Measurements from ENCODE around the gene C6orf62. TPM values are rescaled to one million over a fixed set of nuclear protein-coding genes. Genes with fewer than 3 reads are reported as not detected.
"Not testable (repeated sequence)": the region's sequence is repeated elsewhere in the genome, so short reads cannot be mapped to it uniquely, and the experiment has no call there.

The C6orf62 gene
- total and polyA plus RNA-seq, 4 donors, result 29.6 to 58.6 (median 49.4) TPM

DNA sequence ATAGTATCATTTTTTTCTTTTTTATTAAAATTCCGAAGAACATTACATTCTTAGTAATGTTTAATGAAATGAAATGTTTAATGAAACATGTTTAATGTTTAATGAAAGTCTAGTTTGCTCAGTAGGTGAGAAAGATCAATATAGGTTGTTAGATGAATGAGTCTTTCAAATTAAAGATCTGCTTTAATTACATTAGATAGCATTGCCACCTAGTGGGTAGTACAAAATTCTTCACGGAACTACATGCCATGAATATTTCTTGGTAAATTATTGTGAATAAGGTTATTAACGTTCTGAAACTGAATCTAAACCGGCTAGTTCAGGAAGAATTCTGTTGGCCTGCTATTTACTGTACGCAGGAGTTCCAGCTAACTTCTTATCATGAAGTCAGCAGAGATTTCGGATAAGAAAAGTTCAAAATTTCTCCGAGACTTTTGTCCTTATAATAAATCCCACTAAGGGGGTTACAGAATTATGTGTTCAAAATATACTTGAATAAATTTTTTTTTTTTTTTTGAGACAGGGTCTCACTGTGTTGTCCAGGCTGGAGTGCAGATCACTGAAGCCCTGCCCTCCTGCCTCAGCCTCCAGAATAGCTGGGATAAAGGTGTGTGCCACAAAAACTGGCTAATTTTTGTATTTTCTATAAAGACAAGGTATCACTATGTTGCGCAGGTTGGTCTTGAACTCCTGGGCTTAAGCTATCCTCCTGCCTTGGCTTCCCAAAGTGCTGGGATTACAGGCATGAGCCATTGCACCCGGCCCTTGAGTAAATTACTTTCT is 47.9 kb upstream of the C6orf62 start:
- Histone ChIP-seq H3K9ac (ENCODE audit: low read depth in 1 of 2, low read length in 2 of 2) (no peak overlapping the region), H3K27ac (ENCODE audit: low read depth in 1 of 2, low read length in 2 of 2) (no peak overlapping the region), H3K4me1 (ENCODE audit: control insufficient read depth in 4 of 4, insufficient read depth in 4 of 4, low read length in 3 of 4) (peaks cover 0 to 5% (median 1%) of the 10 kb centered on the region in 4 donors), H3K9me3 (ENCODE audit: control insufficient read depth in 4 of 4, low read length in 3 of 4) (no peaks in the 10 kb centered on the region), H3K36me3 (ENCODE audit: control insufficient read depth in 4 of 4, insufficient read depth in 3 of 4, low read depth in 1 of 4, low read length in 3 of 4) (no peaks in the 10 kb centered on the region), H3K4me3 (ENCODE audit: low read depth in 1 of 3, low read length in 3 of 3) (no peak overlapping the region), H3K27me3 (ENCODE audit: control insufficient read depth in 4 of 4, insufficient read depth in 4 of 4, low read length in 3 of 4) (no peaks in the 10 kb centered on the region)
- TF ChIP-seq, protein P1, sequence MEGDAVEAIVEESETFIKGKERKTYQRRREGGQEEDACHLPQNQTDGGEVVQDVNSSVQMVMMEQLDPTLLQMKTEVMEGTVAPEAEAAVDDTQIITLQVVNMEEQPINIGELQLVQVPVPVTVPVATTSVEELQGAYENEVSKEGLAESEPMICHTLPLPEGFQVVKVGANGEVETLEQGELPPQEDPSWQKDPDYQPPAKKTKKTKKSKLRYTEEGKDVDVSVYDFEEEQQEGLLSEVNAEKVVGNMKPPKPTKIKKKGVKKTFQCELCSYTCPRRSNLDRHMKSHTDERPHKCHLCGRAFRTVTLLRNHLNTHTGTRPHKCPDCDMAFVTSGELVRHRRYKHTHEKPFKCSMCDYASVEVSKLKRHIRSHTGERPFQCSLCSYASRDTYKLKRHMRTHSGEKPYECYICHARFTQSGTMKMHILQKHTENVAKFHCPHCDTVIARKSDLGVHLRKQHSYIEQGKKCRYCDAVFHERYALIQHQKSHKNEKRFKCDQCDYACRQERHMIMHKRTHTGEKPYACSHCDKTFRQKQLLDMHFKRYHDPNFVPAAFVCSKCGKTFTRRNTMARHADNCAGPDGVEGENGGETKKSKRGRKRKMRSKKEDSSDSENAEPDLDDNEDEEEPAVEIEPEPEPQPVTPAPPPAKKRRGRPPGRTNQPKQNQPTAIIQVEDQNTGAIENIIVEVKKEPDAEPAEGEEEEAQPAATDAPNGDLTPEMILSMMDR (IDR thresholded peaks at IDR 0.05; ENCODE audit: low read depth, low read length, missing input control), result peak; percentile 52
- TF ChIP-seq HNF4A (conservative IDR thresholded peaks at IDR 0.05) (no peak), RAD21 (IDR thresholded peaks at IDR 0.05) (peak; percentile 81 to 82), FOXA2 (IDR thresholded peaks at IDR 0.05) (no peak)
- WGBS, result 40% methylated on average over 9 of the region's 9 CpGs
- no peak for DNase-seq (ENCODE audit: low spot score)

DNA sequence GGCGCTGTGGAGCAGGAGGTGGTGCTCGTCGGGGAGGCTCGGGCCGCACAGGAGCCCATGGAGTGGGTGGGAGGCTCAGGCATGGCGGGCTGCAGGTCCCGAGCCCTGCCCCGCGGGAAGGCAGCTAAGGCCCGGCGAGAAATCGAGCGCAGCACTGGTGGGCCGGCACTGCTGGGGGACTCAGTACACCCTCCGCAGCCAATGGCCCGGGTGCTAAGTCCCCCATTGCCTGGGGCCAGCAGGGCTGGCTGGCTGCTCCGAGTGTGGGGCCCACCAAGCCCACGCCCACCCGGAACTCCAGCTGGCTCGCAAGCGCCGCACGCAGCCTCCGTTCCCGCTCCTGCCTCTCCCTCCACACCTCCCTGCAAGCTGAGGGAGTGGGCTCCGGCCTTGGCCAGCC is 47.0 kb upstream of the C6orf62 start:
- not testable (repeated sequence) for DNase-seq (ENCODE audit: low spot score)

DNA sequence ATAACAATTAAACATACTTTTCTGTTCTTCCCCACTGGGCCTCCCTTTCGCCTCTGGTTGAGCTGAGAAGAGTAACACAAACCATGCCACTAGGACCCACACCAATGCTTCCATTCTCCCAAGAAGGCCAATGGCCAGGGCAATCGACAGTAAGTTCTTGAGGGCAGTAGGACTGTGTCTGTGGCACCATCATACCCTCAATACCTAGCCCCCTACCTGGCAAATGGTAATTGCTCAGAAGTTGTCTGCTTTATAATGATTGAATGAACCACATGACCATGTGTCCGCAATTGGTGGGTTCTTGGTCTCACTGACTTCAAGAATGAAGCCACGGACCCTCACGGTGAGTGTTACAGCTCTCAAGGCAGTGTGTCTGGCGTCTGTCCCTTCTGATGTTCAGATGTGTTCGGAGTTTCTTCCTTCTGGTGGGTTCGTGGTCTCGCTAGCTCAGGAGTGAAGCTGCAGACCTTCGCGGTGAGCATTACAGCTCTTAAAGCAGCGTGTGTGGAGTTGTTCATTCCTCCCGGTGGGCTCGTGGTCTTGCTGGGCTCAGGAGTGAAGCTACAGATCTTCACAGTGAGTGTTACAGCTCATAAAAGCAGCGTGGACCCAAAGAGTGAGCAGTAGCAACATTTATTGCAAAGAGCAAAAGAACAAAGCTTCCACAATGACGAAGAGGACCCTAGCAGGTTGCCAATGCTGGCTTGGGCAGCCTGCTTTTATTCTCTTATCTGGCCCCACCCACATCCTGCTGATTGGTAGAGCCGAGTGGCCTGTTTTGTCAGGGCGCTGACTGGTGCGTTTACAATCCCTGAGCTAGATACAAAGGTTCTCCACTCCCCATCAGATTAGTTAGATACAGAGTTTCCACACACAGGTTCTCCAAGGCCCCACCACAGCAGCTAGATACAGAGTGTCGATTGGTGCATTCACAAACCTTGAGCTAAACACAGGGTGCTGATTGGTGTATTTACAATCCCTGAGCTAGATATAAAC is 46.2 kb upstream of the C6orf62 start:
- not testable (repeated sequence) for DNase-seq (ENCODE audit: low spot score); H3K36me3 ChIP-seq (ENCODE audit: control insufficient read depth in 4 of 4, insufficient read depth in 3 of 4, low read depth in 1 of 4, low read length in 3 of 4); H3K9me3 ChIP-seq (ENCODE audit: control insufficient read depth in 4 of 4, low read length in 3 of 4); H3K4me3 ChIP-seq (ENCODE audit: low read depth in 1 of 3, low read length in 3 of 3); H3K9ac ChIP-seq (ENCODE audit: low read depth in 1 of 2, low read length in 2 of 2); H3K27ac ChIP-seq (ENCODE audit: low read depth in 1 of 2, low read length in 2 of 2); H3K4me1 ChIP-seq (ENCODE audit: control insufficient read depth in 4 of 4, insufficient read depth in 4 of 4, low read length in 3 of 4); H3K27me3 ChIP-seq (ENCODE audit: control insufficient read depth in 4 of 4, insufficient read depth in 4 of 4, low read length in 3 of 4)
- 89% methylated on average over 20 of the region's 20 CpGs for WGBS

More for the DNA sequence above, 47.0 kb upstream of the C6orf62 start:
- not testable (repeated sequence) for H3K4me1 ChIP-seq (ENCODE audit: control insufficient read depth in 4 of 4, insufficient read depth in 4 of 4, low read length in 3 of 4); H3K36me3 ChIP-seq (ENCODE audit: control insufficient read depth in 4 of 4, insufficient read depth in 3 of 4, low read depth in 1 of 4, low read length in 3 of 4); H3K27me3 ChIP-seq (ENCODE audit: control insufficient read depth in 4 of 4, insufficient read depth in 4 of 4, low read length in 3 of 4); H3K9me3 ChIP-seq (ENCODE audit: control insufficient read depth in 4 of 4, low read length in 3 of 4); H3K27ac ChIP-seq (ENCODE audit: low read depth in 1 of 2, low read length in 2 of 2); H3K9ac ChIP-seq (ENCODE audit: low read depth in 1 of 2, low read length in 2 of 2); H3K4me3 ChIP-seq (ENCODE audit: low read depth in 1 of 3, low read length in 3 of 3)
- 96% methylated on average over 22 of the region's 26 CpGs for WGBS

- 50% methylated on average over 3 of the region's 3 CpGs for WGBS
- DNase-seq (ENCODE audit: low spot score), result no peak
- peaks cover 0 to 5% (median 1%) of the 10 kb centered on the region in 4 donors for H3K4me1 ChIP-seq (ENCODE audit: control insufficient read depth in 4 of 4, insufficient read depth in 4 of 4, low read length in 3 of 4)
- no peaks in the 10 kb centered on the region for H3K27me3 ChIP-seq (ENCODE audit: control insufficient read depth in 4 of 4, insufficient read depth in 4 of 4, low read length in 3 of 4)
- no peaks in the 10 kb centered on the region for H3K36me3 ChIP-seq (ENCODE audit: control insufficient read depth in 4 of 4, insufficient read depth in 3 of 4, low read depth in 1 of 4, low read length in 3 of 4)
- H3K9me3 ChIP-seq (ENCODE audit: control insufficient read depth in 4 of 4, low read length in 3 of 4), result no peaks in the 10 kb centered on the region
- H3K4me3 ChIP-seq (ENCODE audit: low read depth in 1 of 3, low read length in 3 of 3), result no peak overlapping the region
- TF ChIP-seq FOXA2 (IDR thresholded peaks at IDR 0.05) (no peak), NR2F2 (IDR thresholded peaks at IDR 0.05) (no peak), TAF1 (conservative IDR thresholded peaks at IDR 0.05) (no peak), YY1 (IDR thresholded peaks at IDR 0.05) (no peak), RAD21 (IDR thresholded peaks at IDR 0.05) (no peak)
- TF ChIP-seq, protein P1 (IDR thresholded peaks at IDR 0.05; ENCODE audit: low read depth, low read length, missing input control), result no peak
- TF ChIP-seq, protein P2, sequence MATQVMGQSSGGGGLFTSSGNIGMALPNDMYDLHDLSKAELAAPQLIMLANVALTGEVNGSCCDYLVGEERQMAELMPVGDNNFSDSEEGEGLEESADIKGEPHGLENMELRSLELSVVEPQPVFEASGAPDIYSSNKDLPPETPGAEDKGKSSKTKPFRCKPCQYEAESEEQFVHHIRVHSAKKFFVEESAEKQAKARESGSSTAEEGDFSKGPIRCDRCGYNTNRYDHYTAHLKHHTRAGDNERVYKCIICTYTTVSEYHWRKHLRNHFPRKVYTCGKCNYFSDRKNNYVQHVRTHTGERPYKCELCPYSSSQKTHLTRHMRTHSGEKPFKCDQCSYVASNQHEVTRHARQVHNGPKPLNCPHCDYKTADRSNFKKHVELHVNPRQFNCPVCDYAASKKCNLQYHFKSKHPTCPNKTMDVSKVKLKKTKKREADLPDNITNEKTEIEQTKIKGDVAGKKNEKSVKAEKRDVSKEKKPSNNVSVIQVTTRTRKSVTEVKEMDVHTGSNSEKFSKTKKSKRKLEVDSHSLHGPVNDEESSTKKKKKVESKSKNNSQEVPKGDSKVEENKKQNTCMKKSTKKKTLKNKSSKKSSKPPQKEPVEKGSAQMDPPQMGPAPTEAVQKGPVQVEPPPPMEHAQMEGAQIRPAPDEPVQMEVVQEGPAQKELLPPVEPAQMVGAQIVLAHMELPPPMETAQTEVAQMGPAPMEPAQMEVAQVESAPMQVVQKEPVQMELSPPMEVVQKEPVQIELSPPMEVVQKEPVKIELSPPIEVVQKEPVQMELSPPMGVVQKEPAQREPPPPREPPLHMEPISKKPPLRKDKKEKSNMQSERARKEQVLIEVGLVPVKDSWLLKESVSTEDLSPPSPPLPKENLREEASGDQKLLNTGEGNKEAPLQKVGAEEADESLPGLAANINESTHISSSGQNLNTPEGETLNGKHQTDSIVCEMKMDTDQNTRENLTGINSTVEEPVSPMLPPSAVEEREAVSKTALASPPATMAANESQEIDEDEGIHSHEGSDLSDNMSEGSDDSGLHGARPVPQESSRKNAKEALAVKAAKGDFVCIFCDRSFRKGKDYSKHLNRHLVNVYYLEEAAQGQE (IDR thresholded peaks at IDR 0.05), result no peak
- TF ChIP-seq, protein P3, sequence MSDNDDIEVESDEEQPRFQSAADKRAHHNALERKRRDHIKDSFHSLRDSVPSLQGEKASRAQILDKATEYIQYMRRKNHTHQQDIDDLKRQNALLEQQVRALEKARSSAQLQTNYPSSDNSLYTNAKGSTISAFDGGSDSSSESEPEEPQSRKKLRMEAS (IDR thresholded peaks at IDR 0.05), result no peak
- H3K27ac ChIP-seq (ENCODE audit: low read depth in 1 of 2, low read length in 2 of 2), result no peak overlapping the region
- no peak overlapping the region for H3K9ac ChIP-seq (ENCODE audit: low read depth in 1 of 2, low read length in 2 of 2)
Observed at GRCh38 chr6:24763578-24763977, 44.6 kb upstream of the C6orf62 start.

Measured in liver (tissue), 9 donors.